SIG-M5 (cell line): ENCODE data around the gene ABL1.

Experiments
- DNase-seq: peaks from one replicate; lab custom pipeline; 2025; lab: John Stamatoyannopoulos, UW

Gene ABL1

GRCh38 chr9:130891688-130892476 is 56.8 kb downstream of the ABL1 start:
- DNase-seq = no peak

GRCh38 chr9:130892477-130893304 is 57.6 kb downstream of the ABL1 start:
- no peak for DNase-seq

GRCh38 chr9:130893341-130894101 is 58.5 kb downstream of the ABL1 start:
- no peak for DNase-seq

GRCh38 chr9:130894546-130894945 is 59.5 kb downstream of the ABL1 start:
- DNase-seq = no peak

GRCh38 chr9:130895038-130895437 is 60.0 kb downstream of the ABL1 start:
- no peak for DNase-seq

- no peak for DNase-seq
Observed at GRCh38 chr9:130895481-130896232, 60.6 kb downstream of the ABL1 start.

- DNase-seq = no peak
Observed at GRCh38 chr9:130896233-130897014, 61.4 kb downstream of the ABL1 start, which contains the start of gene QRFP. TSS of gene QRFP (minus strand) at chr9:130896812. CDS start at chr9:130893838, 2,974 bp downstream.

GRCh38 chr9:130897105-130897751 is 62.2 kb downstream of the ABL1 start:
- DNase-seq = no peak

GRCh38 chr9:130897848-130898551 is 62.9 kb downstream of the ABL1 start:
- no peak for DNase-seq

GRCh38 chr9:130898552-130898852 is 63.4 kb downstream of the ABL1 start:
- no peak for DNase-seq

GRCh38 chr9:130899051-130899748 is 64.1 kb downstream of the ABL1 start:
- no peak for DNase-seq

- no peak for DNase-seq
Observed at GRCh38 chr9:130900701-130901497, 65.8 kb downstream of the ABL1 start.

GRCh38 chr9:130901498-130902203 is 66.6 kb downstream of the ABL1 start:
- DNase-seq = no peak

- DNase-seq = no peak
Observed at GRCh38 chr9:130902204-130903185, 67.4 kb downstream of the ABL1 start.

- no peak for DNase-seq
Observed at GRCh38 chr9:130903194-130904069, 68.4 kb downstream of the ABL1 start.
